ENCODE data around the gene ITGA2B. TPM values are rescaled to one million over a fixed set of nuclear protein-coding genes. Genes with fewer than 3 reads are reported as not detected.

The ITGA2B gene
- total RNA-seq, 1 experiment from 2014 or later, result 3.1 TPM

GRCh38 chr17:44351961-44352827, 37.3 kb downstream of the ITGA2B start:
- ChIA-PET POLR2A (ENCODE audit: unreplicated experiment) (no interaction called here), CTCF (interaction anchor here (0.8 kb wide), 1 partner anchor 9 kb away, joined by 3 read pairs; no protein-coding TSS in a partner anchor)
- intact Hi-C loops (cut with micrococcal nuclease), result no loop called here
- Histone ChIP-seq H3K27me3 (ENCODE audit: low read length) (no peaks in the 10 kb centered on the region), H3K27ac (ENCODE audit: low read length) (no peak overlapping the region), H2AFZ (ENCODE audit: low read length) (no peak overlapping the region), H3K79me2 (ENCODE audit: low read length) (no peaks in the 10 kb centered on the region), H3K4me2 (ENCODE audit: low read length) (no peak overlapping the region), H3K4me1 (ENCODE audit: insufficient read depth, low read length) (no peaks in the 10 kb centered on the region), H3K9me3 (ENCODE audit: low read length) (no peaks in the 10 kb centered on the region), H3K4me3 (ENCODE audit: low read length) (no peak overlapping the region), H3K9ac (ENCODE audit: low read length) (no peak overlapping the region), H3K9me2 (replicated peaks; ENCODE audit: low read length) (no peaks in the 10 kb centered on the region), H4K20me1 (ENCODE audit: low read length) (no peaks in the 10 kb centered on the region), H3F3A (ENCODE audit: low read length, unreplicated experiment) (no peaks in the 10 kb centered on the region), H3K36me3 (ENCODE audit: low read depth, low read length) (peaks cover 13% of the 10 kb centered on the region; the same call in 1 of the 2 replicates)
- DNase-seq (no peak), ATAC-seq (no peak)
- BruUV-seq (replicated peaks), result TSS peak; percentile 45
- TF ChIP-seq EZH2phosphoT487 (IDR thresholded peaks at IDR 0.05; ENCODE audit: borderline replicate concordance, low read length) (no peak), EZH2 (IDR thresholded peaks at IDR 0.05; ENCODE audit: low read length, unreplicated experiment) (no peak)
- TF ChIP-seq, protein P1, sequence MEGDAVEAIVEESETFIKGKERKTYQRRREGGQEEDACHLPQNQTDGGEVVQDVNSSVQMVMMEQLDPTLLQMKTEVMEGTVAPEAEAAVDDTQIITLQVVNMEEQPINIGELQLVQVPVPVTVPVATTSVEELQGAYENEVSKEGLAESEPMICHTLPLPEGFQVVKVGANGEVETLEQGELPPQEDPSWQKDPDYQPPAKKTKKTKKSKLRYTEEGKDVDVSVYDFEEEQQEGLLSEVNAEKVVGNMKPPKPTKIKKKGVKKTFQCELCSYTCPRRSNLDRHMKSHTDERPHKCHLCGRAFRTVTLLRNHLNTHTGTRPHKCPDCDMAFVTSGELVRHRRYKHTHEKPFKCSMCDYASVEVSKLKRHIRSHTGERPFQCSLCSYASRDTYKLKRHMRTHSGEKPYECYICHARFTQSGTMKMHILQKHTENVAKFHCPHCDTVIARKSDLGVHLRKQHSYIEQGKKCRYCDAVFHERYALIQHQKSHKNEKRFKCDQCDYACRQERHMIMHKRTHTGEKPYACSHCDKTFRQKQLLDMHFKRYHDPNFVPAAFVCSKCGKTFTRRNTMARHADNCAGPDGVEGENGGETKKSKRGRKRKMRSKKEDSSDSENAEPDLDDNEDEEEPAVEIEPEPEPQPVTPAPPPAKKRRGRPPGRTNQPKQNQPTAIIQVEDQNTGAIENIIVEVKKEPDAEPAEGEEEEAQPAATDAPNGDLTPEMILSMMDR (conservative IDR thresholded peaks at IDR 0.05; ENCODE audit: low read depth, low read length), result no peak

- Histone ChIP-seq H3K9ac (ENCODE audit: low read length) (no peak overlapping the region), H2AFZ (ENCODE audit: low read length) (no peak overlapping the region), H3F3A (ENCODE audit: low read length, unreplicated experiment) (no peaks in the 10 kb centered on the region), H3K79me2 (ENCODE audit: low read length) (peaks cover 2% of the 10 kb centered on the region), H4K20me1 (ENCODE audit: low read length) (no peaks in the 10 kb centered on the region), H3K4me1 (ENCODE audit: insufficient read depth, low read length) (no peaks in the 10 kb centered on the region; the same call in 1 of the 2 replicates), H3K9me2 (replicated peaks; ENCODE audit: low read length) (no peaks in the 10 kb centered on the region), H3K27ac (ENCODE audit: low read length) (no peak overlapping the region), H3K27me3 (ENCODE audit: low read length) (no peaks in the 10 kb centered on the region), H3K4me3 (ENCODE audit: low read length) (no peak overlapping the region), H3K9me3 (ENCODE audit: low read length) (no peaks in the 10 kb centered on the region), H3K4me2 (ENCODE audit: low read length) (no peak overlapping the region), H3K36me3 (ENCODE audit: low read depth, low read length) (peaks cover 13% of the 10 kb centered on the region; the same call in 1 of the 2 replicates)
- POLR2A ChIA-PET (ENCODE audit: unreplicated experiment), result no interaction called here
- BruUV-seq (replicated peaks), result no TSS peak
- ATAC-seq (no peak), DNase-seq (no peak)
- CTCF ChIA-PET, result interaction anchor here (0.6 to 0.8 kb wide), 2 partner anchors 9 to 143 kb away, joined by 3 to 13 read pairs; no protein-coding TSS in a partner anchor
- TF ChIP-seq EZH2phosphoT487 (IDR thresholded peaks at IDR 0.05; ENCODE audit: borderline replicate concordance, low read length) (no peak), EZH2 (IDR thresholded peaks at IDR 0.05; ENCODE audit: low read length, unreplicated experiment) (no peak)
- TF ChIP-seq, protein P1 (conservative IDR thresholded peaks at IDR 0.05; ENCODE audit: low read depth, low read length), result no peak
- intact Hi-C loops (cut with micrococcal nuclease), result no loop called here
Observed at GRCh38 chr17:44351464-44351863, 38.0 kb downstream of the ITGA2B start.

Measured in PC-3 (cell line).